PC-9 (cell line): ENCODE measurements around the gene LRP1B.

Source experiments
- CTCF ChIP-seq: fragments of 200-600 bp; sonication (generic); conservative IDR thresholded peaks from 2 replicates; pipeline ENCODE4 v1.6.1; 2017; ENCODE audit warnings: mixed run types, antibody characterized with exemption, mild to moderate bottlenecking, moderate library complexity
- EZH2 ChIP-seq: fragments of 200-600 bp; sonication (generic); IDR thresholded peaks from 2 replicates; pipeline ENCODE4 v1.8.0; 2017; ENCODE audit warnings: antibody characterized with exemption, low read depth

GRCh38 chr2:141423124-141423523 is 707.7 kb downstream of the LRP1B start:
- TF ChIP-seq EZH2 (no peak), CTCF (no peak)
